B cell (primary cell): ENCODE measurements around the gene COQ2.

Experiments
- EZH2 ChIP-seq: IDR thresholded peaks from 2 replicates; pipeline ENCODE4 v1.6.1; 2012; ENCODE audit warnings: borderline replicate concordance, low read depth, mild to moderate bottlenecking, moderate library complexity, low read length; ENCODE audit not compliant: insufficient read depth, poor library complexity, severe bottlenecking
- TF ChIP-seq, protein P1 (sequence below): fragments of 200-600 bp; IDR thresholded peaks from one replicate; pipeline ENCODE4 v1.8.0; 2022; ENCODE audit warnings: antibody characterized with exemption, mild to moderate bottlenecking

DNA sequence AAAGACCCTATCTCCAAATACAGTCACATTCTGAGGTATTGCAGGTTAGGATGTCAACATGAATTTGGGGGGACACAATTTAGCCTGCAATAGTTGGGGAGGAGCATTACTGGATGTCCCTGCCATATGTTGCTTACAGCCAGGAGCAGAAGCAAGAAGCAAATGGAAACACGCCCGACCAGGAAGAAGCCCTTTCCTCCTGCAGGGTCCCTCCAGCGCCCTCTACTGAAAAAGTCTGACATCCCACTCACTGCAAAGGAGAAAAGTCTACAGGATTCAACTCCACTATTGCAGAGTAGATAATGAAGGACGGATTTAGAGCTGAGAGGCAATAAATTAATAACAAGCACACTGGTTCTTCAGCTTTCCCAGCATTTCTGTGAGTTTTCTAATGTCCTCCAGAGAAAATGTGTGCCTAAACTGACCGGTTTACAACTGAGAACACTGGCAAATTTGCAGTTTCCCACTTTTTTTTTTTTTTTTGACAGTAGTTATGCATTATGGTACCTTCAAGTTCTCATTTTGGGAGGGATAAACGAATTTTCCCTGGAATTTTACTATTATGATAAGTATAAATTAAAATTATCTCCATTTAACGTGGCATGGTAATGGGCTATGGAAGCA lies 31.7 kb downstream of the COQ2 start:
- TF ChIP-seq, protein P1, sequence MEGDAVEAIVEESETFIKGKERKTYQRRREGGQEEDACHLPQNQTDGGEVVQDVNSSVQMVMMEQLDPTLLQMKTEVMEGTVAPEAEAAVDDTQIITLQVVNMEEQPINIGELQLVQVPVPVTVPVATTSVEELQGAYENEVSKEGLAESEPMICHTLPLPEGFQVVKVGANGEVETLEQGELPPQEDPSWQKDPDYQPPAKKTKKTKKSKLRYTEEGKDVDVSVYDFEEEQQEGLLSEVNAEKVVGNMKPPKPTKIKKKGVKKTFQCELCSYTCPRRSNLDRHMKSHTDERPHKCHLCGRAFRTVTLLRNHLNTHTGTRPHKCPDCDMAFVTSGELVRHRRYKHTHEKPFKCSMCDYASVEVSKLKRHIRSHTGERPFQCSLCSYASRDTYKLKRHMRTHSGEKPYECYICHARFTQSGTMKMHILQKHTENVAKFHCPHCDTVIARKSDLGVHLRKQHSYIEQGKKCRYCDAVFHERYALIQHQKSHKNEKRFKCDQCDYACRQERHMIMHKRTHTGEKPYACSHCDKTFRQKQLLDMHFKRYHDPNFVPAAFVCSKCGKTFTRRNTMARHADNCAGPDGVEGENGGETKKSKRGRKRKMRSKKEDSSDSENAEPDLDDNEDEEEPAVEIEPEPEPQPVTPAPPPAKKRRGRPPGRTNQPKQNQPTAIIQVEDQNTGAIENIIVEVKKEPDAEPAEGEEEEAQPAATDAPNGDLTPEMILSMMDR: peak; percentile 85
- no peak for TF ChIP-seq EZH2
